Astrocyte (in vitro differentiated cells and primary cell): Measurements from ENCODE around the gene SLC6A7.

Source experiments
- CTCF ChIP-seq: IDR thresholded peaks from 2 replicates; pipeline ENCODE4 v1.5.1; 2011; ENCODE audit warnings: low read depth, mild to moderate bottlenecking, inconsistent platforms, low read length, moderate library complexity; ENCODE audit not compliant: insufficient read depth
- EZH2 ChIP-seq: IDR thresholded peaks from 2 replicates; pipeline ENCODE4 v1.6.1; 2012; ENCODE audit warnings: mild to moderate bottlenecking, low read length, inconsistent platforms; ENCODE audit not compliant: insufficient read depth

DNA sequence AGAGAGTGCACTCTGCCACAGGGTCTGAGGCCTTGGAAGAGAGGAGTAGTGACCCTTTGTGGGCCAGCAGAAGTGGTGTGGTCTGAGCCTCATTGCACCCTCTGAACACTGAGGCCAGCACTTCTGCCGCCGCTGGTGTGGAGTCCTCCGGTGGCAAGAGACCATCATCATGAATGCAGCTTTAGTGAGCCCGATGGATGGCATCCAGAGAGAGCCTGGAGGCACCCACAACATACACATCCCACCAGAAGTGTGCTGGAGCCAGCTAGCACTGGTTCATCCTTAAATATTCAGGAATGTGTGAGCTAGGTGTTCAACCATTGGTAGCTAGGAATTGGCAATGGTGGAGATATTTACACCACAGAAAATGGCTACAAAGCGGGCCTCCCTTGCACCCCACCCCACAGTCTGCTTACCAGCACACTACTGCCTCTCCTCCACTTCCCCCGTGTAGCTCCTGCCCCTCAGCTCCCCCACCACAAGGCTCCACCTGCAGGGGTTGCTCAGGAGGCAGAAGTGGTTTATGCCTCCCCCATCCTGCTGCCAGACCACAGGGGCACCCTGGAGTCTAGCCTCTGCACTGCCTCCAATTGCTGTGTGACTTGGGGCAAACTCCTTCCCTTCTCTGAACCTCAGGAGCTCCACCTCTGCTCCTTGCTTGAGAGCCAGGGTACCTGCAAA lies 16.4 kb downstream of the SLC6A7 start:
- TF ChIP-seq EZH2 (no peak), CTCF (no peak)
